IPS DF 4.7 (cell line): Measurements from ENCODE around the gene USP6NL.

ENCODE experiments used
- DNase-seq: peaks from one replicate; pipeline ENCODE4 v3.0.0-alpha.2; 2013; ENCODE audit warnings: low spot score; ENCODE audit errors: extremely low read depth

Gene USP6NL

GRCh38 chr10:11553773-11554381 lies 57.6 kb downstream of the USP6NL start:
- DNase-seq = no peak

- DNase-seq = no peak
Measured at GRCh38 chr10:11551916-11552602, 59.4 kb downstream of the USP6NL start.

DNA sequence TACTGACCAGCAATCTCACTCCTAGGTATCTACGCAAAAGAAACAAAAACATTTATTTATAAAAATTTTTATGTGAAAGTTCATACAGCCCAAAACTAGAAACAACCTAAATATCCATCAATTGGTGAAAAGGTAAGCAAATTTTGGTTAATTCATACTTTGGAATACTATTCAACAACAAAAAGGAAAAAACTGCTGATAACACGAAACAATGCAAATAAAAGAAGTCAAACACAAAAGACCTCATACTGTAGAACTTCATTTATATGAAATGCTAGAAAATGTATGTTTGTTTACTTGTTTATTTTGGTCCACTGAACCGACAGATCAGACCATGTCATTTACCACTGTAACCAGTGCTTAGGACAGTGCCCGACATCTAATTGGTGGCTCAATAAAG lies 60.3 kb downstream of the USP6NL start:
- no peak for DNase-seq

- DNase-seq = no peak
Measured at GRCh38 chr10:11548768-11549099, 62.7 kb downstream of the USP6NL start.

DNA sequence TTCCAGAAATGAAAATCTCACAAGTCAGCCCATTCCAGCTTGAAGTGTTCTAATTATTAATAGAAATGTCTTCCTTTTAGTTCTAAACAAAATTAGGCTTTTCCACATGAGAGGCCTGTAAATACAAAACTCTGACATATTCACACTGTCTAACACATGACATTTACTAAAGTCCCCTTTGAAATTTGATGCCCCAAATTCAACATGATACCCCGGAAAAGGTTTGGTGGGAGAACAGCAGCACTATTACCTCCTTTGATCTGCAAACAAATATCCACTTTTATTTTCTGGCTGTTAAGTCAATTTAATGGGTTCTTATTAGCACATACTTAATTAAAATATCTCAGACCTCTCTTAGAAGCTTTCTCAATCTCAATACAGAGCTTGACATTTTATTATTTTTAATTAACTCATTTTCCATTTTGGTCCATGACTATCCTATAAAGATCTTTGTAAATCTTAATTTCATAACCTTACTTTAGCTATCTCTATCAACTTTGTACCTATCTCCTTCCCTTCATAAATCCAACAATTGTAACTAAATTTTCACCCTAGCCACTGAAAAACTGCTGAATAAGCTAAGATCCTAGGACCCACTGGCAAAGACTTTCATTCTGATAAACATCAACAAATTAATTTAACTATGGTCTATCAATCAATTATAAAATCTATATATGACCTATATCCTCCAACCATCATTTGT lies 63.2 kb downstream of the USP6NL start:
- no peak for DNase-seq

DNA sequence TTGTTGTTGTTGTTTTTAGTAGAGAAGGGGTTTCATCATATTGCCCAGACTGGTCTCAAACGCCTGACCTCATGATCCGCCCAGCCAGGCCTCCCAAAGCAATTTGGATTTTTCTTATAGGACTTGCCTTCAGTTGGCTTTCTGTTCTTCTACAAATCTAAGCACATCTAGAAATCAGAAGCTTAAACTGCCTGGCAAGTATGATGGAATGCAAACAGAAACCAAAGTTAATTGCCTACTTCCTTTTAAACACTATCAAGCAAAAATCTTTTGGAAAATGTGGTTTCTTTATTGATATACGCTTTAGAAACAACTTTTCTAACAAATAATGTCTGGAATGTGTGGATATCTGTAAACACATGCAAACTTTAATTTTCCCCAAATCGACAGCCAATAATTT lies 64.9 kb downstream of the USP6NL start:
- DNase-seq = no peak

- no peak for DNase-seq
Measured at GRCh38 chr10:11541296-11541695, 70.2 kb downstream of the USP6NL start.

DNA sequence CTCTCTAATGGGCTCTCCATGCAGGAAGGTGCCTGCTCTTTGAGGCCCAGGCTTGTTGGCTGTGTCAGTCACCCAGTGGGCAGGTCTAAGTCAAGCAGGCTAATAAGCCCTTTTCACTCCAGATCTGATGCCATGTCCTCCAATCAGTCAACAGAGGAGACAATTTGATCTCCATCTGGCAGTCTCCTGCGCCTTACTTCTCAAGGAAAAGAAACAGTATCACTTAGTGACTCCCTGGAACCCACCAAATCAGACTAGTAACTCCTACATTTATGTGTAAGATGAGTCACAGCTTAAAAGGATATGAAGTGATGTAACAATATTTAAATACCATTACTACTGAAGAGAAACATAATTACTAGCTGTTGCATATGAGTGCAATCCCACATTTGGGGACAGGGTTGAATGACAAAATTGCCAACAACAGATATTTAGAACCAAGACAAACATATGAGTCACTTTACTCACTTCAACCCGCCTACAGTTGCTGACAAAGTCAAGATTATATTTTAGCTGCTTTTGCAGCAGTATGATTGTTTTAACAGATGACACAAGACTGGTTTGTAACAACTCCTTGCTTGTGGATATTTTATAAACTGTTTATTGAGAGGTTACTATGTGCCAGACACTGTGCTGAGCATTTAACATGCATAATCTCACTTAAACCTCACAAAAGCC lies 72.1 kb downstream of the USP6NL start:
- no peak for DNase-seq

DNA sequence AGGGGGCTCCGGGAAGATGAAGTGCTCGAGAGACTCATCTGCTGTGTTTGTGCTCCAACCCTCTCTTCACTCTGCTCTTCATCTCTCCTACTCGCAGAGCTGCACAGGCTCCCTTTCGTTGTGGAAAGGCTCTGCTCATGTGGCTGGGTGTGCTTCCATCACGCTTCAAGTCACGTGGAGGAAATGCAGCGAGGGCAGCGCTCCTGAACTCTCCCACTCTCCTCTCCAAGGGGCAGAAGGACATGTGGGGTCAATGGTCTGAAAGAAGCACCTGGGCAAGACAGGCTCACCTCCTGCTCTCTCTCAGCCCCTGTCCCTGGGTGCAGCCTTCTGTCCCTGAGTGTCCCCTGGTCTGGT lies 72.6 kb downstream of the USP6NL start:
- DNase-seq = no peak

DNA sequence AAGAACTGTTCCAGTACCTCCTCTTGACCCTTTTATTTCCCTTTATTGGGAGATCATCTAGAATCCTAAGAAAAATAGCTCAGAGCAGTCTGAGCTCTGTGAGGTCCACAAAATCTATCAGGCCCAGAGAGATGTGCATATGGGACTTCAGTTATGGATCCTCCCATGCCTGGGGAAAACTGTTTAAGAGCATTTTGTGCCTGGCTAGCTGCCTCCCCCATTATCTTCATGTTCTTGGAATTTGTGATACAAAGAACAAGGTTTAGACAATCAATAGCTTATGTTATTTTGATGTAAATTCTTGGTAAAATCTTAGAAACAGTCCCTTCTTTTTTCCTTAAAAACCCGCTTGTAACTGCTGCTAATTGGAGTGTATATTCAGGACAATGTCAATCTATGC lies 75.2 kb downstream of the USP6NL start:
- no peak for DNase-seq

DNA sequence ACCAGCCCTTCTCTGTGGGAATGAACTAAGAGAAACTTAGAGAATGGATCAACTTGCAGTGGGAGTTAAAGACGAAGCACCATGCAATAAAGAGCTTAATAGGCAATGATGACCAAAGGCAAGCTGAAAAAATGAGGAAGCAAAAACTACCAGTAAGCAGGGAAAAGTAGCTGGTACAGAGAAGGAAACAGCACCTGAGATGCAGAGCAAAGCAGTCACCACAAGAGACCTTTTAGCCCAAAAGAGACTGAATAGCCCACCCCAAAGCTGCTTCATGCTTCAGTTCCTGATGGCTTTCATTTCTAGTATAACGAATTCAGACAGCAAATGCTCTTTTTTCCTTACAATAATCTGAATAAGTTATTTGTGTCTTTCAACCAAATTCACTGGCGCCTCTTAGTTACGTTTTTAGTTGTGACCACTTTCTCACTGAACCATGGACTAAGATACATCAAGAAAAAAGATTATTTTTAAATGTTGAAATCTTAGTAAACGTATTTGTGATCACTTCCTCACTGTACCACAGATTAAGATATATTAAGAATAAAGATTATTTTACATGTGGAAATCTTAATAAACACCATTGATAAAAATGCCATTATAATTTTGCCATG lies 76.0 kb downstream of the USP6NL start:
- no peak for DNase-seq

- no peak for DNase-seq
Measured at GRCh38 chr10:11533328-11533781, 78.1 kb downstream of the USP6NL start.

- no peak for DNase-seq
Measured at GRCh38 chr10:11532306-11532705, 79.1 kb downstream of the USP6NL start.

GRCh38 chr10:11530806-11531205 lies 80.6 kb downstream of the USP6NL start:
- no peak for DNase-seq

DNA sequence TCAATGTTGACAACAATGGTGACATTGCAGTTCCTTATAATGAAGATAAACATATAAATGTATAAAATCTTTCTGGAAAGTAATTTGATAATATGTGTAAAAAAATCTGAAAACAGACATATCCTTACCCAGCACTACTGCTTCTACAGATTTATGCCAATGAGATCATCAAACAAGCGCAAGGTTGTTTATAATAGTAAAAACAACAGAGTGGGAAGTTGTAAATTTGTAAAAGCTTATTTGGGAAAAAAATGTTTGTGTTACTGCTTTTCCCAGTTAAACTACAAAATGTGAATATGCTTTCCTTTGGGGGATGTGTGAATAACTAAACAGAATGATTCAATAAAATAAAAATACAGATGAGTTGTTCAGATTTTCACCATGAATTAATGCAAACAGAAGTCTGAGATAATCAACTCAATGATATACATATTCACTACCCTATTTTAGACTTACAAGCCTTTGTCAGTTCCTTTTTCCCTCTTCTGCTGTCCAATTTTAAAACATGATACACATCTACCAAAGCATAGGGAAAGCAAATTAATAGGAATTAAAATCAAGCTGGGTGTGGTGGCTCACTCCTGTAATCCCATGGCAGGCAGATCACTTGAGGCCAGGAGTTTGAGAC lies 82.1 kb downstream of the USP6NL start:
- DNase-seq = no peak

DNA sequence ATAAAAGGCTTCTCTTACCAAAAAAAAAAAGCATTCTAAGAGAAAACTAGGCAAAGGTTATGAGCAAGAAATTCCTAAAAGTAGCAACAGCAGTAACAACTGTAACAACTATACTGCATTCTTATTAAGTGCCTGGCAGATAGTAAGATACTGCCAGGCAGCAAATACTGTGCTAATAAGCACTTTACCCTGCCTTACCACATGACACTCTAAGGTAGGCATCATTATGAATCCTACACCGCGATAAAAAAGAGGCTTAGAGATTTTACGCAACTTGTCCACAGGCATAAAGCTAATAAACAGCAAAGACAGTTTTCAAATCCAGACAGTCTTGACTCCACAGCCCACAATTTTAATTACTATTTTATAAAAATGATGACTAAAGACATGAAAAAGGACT lies 83.2 kb downstream of the USP6NL start:
- no peak for DNase-seq

GRCh38 chr10:11527691-11528255 lies 83.7 kb downstream of the USP6NL start:
- no peak for DNase-seq

DNA sequence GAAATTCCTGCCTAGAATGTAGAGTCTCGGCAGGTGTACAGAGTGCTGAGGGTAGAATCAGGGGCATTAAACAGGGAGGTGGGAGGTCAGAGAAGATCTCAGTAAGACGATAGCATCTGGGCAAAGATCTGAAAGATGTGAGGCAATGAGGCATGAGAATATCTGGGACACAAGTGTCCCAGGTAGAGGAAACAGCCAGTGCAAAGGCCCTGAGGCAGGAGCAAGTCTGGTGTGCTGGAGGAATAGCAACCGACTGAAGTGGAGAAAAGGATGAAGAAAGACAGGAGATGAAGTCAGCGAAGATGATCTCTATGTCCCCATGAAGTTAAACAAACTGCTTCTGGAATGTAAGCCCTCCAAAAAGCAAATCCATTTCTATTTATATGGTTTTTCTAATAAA lies 84.4 kb downstream of the USP6NL start:
- no peak for DNase-seq

GRCh38 chr10:11525503-11525902 lies 85.9 kb downstream of the USP6NL start:
- no peak for DNase-seq

- DNase-seq = no peak
Measured at GRCh38 chr10:11522821-11523245, 88.6 kb downstream of the USP6NL start.

DNA sequence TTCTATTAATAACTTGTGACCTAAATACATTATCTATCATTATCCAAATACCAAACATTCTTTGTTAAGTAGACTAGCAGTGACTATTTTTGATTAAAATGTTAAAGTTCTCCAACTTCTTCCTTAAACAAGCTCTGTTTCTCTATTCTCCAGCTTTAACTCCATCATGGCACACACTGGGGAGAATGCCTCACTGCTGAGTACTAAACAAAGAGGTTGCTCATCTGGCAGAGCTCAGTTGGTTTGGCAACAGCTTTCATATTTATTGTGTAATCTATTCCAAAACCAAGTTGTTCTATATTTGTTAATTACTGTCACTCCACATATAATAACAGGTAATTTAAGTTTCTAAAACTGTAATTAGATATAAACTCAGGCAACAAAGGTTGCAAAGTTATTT lies 89.6 kb downstream of the USP6NL start:
- DNase-seq = no peak
